Activated T-cell treated with anti-CD3 and anti-CD28 coated beads, Interleukin-2, amount 50 U/mL, for 24 hours (primary cell): ENCODE measurements around the gene FAM25A.
"Not testable (repeated sequence)": the region's sequence is repeated elsewhere in the genome, so short reads cannot be mapped to it uniquely, and the experiment has no call there.

Source experiments
- DNase-seq: peaks from one replicate; pipeline ENCODE4 v3.0.0-alpha.2; 2020
- H3K27ac Mint-ChIP-seq: 2 replicates; pipeline ENCODE4 v1.8.0; 2020; ENCODE audit warnings: mild to moderate bottlenecking, mixed read lengths
- H3K27me3 Mint-ChIP-seq: 2 replicates; pipeline ENCODE4 v1.8.0; 2020; ENCODE audit warnings: mixed read lengths
- H3K36me3 Mint-ChIP-seq: 2 replicates; pipeline ENCODE4 v1.8.0; 2020; ENCODE audit warnings: low read depth, mixed read lengths
- H3K4me1 Mint-ChIP-seq: 2 replicates; pipeline ENCODE4 v1.8.0; 2020; ENCODE audit warnings: low read depth, mixed read lengths
- H3K4me3 Mint-ChIP-seq: 2 replicates; pipeline ENCODE4 v1.8.0; 2020; ENCODE audit warnings: mild to moderate bottlenecking, moderate library complexity, mixed read lengths
- H3K9me3 Mint-ChIP-seq: 2 replicates; pipeline ENCODE4 v1.8.0; 2020; ENCODE audit warnings: mixed read lengths

FAM25A gene

GRCh38 chr10:87030419-87030818 is 10.3 kb downstream of the FAM25A start:
- H3K27me3 Mint-ChIP-seq, H3K4me3 Mint-ChIP-seq, DNase-seq, H3K4me1 Mint-ChIP-seq, H3K9me3 Mint-ChIP-seq, H3K27ac Mint-ChIP-seq, H3K36me3 Mint-ChIP-seq: not testable (repeated sequence)

GRCh38 chr10:87030912-87031635 is 11.0 kb downstream of the FAM25A start:
- DNase-seq: no peak

GRCh38 chr10:87036623-87037022 is 16.5 kb downstream of the FAM25A start:
- DNase-seq: no peak
- H3K36me3 Mint-ChIP-seq: no peaks in the 10 kb centered on the region

More at GRCh38 chr10:87030912-87031635, 11.0 kb downstream of the FAM25A start:
- Mint-ChIP-seq H3K27ac (no peak overlapping the region), H3K36me3 (no peaks in the 10 kb centered on the region), H3K4me3 (no peak overlapping the region), H3K27me3 (no peaks in the 10 kb centered on the region), H3K9me3 (no peaks in the 10 kb centered on the region), H3K4me1 (no peaks in the 10 kb centered on the region)

GRCh38 chr10:87038286-87038717 is 18.2 kb downstream of the FAM25A start:
- no peak overlapping the region for H3K27ac Mint-ChIP-seq
- no peaks in the 10 kb centered on the region for H3K4me1 Mint-ChIP-seq
- no peaks in the 10 kb centered on the region for H3K27me3 Mint-ChIP-seq
- peaks cover 3% of the 10 kb centered on the region for H3K9me3 Mint-ChIP-seq
- DNase-seq: no peak
- peaks cover 9% of the 10 kb centered on the region for H3K36me3 Mint-ChIP-seq
- no peak overlapping the region for H3K4me3 Mint-ChIP-seq

More at GRCh38 chr10:87036623-87037022, 16.5 kb downstream of the FAM25A start:
- no peak overlapping the region for H3K27ac Mint-ChIP-seq
- H3K4me3 Mint-ChIP-seq: no peak overlapping the region
- H3K27me3 Mint-ChIP-seq: no peaks in the 10 kb centered on the region
- peaks cover 3% of the 10 kb centered on the region for H3K9me3 Mint-ChIP-seq
- H3K4me1 Mint-ChIP-seq: no peaks in the 10 kb centered on the region

GRCh38 chr10:87038786-87039185 is 18.7 kb downstream of the FAM25A start:
- peaks cover 3% of the 10 kb centered on the region for H3K9me3 Mint-ChIP-seq
- H3K27ac Mint-ChIP-seq: no peak overlapping the region
- DNase-seq: no peak
- no peaks in the 10 kb centered on the region for H3K4me1 Mint-ChIP-seq
- H3K27me3 Mint-ChIP-seq: no peaks in the 10 kb centered on the region
- H3K36me3 Mint-ChIP-seq: peaks cover 12% of the 10 kb centered on the region
- H3K4me3 Mint-ChIP-seq: no peak overlapping the region

- H3K4me3 Mint-ChIP-seq, H3K27ac Mint-ChIP-seq, DNase-seq, H3K4me1 Mint-ChIP-seq, H3K27me3 Mint-ChIP-seq, H3K9me3 Mint-ChIP-seq: not testable (repeated sequence)
- H3K36me3 Mint-ChIP-seq: peaks cover 40% of the 10 kb centered on the region
These were observed 23.5 kb downstream of the FAM25A start for GRCh38 chr10:87043579-87043978.

GRCh38 chr10:87045434-87045938 is 25.4 kb downstream of the FAM25A start:
- Mint-ChIP-seq H3K27ac (no peak overlapping the region), H3K4me1 (no peaks in the 10 kb centered on the region), H3K9me3 (no peaks in the 10 kb centered on the region), H3K27me3 (no peaks in the 10 kb centered on the region), H3K36me3 (peaks cover 58% of the 10 kb centered on the region), H3K4me3 (no peak overlapping the region)
- no peak for DNase-seq

- Mint-ChIP-seq H3K4me1 (no peaks in the 10 kb centered on the region), H3K4me3 (no peak overlapping the region), H3K36me3 (peaks cover 47% of the 10 kb centered on the region), H3K27ac (no peak overlapping the region), H3K9me3 (no peaks in the 10 kb centered on the region), H3K27me3 (no peaks in the 10 kb centered on the region)
- DNase-seq: no peak
These were observed 33.0 kb downstream of the FAM25A start for GRCh38 chr10:87053111-87053510.

- no peaks in the 10 kb centered on the region for H3K9me3 Mint-ChIP-seq
- H3K36me3 Mint-ChIP-seq: peaks cover 47% of the 10 kb centered on the region
- H3K4me1 Mint-ChIP-seq: no peaks in the 10 kb centered on the region
- H3K4me3 Mint-ChIP-seq: no peak overlapping the region
- H3K27ac Mint-ChIP-seq: peak overlapping the region; percentile 76
- H3K27me3 Mint-ChIP-seq: no peaks in the 10 kb centered on the region
- no peak for DNase-seq
These were observed 33.6 kb downstream of the FAM25A start for GRCh38 chr10:87053577-87054181.

GRCh38 chr10:87054373-87055295 is 34.5 kb downstream of the FAM25A start:
- Mint-ChIP-seq H3K36me3 (peaks cover 48% of the 10 kb centered on the region), H3K27me3 (no peaks in the 10 kb centered on the region), H3K27ac (no peak overlapping the region), H3K9me3 (no peaks in the 10 kb centered on the region), H3K4me1 (no peaks in the 10 kb centered on the region), H3K4me3 (no peak overlapping the region)
- no peak for DNase-seq

GRCh38 chr10:87058171-87058570 is 38.1 kb downstream of the FAM25A start:
- DNase-seq: no peak
- peaks cover 68% of the 10 kb centered on the region for H3K36me3 Mint-ChIP-seq
- H3K9me3 Mint-ChIP-seq: no peaks in the 10 kb centered on the region
- no peak overlapping the region for H3K4me3 Mint-ChIP-seq
- no peaks in the 10 kb centered on the region for H3K4me1 Mint-ChIP-seq
- no peaks in the 10 kb centered on the region for H3K27me3 Mint-ChIP-seq
- H3K27ac Mint-ChIP-seq: no peak overlapping the region

GRCh38 chr10:87059401-87059800 is 39.3 kb downstream of the FAM25A start:
- Mint-ChIP-seq H3K27me3 (no peaks in the 10 kb centered on the region), H3K27ac (peak overlapping the region; percentile 52), H3K36me3 (peaks cover 80% of the 10 kb centered on the region), H3K4me1 (no peaks in the 10 kb centered on the region), H3K4me3 (no peak overlapping the region), H3K9me3 (no peaks in the 10 kb centered on the region)
- no peak for DNase-seq

GRCh38 chr10:87060280-87060928 is 40.3 kb downstream of the FAM25A start:
- Mint-ChIP-seq H3K4me3 (no peak overlapping the region), H3K4me1 (no peaks in the 10 kb centered on the region), H3K36me3 (peaks cover 89% of the 10 kb centered on the region), H3K27ac (no peak overlapping the region), H3K9me3 (no peaks in the 10 kb centered on the region), H3K27me3 (no peaks in the 10 kb centered on the region)
- DNase-seq: no peak

- no peak overlapping the region for H3K4me3 Mint-ChIP-seq
- no peaks in the 10 kb centered on the region for H3K4me1 Mint-ChIP-seq
- no peak for DNase-seq
- H3K27ac Mint-ChIP-seq: no peak overlapping the region
- no peaks in the 10 kb centered on the region for H3K9me3 Mint-ChIP-seq
- peaks cover 94% of the 10 kb centered on the region for H3K36me3 Mint-ChIP-seq
- no peaks in the 10 kb centered on the region for H3K27me3 Mint-ChIP-seq
These were observed 44.6 kb downstream of the FAM25A start for GRCh38 chr10:87064651-87065050.
